Measurements from ENCODE around the gene NOL3. TPM values are rescaled to one million over a fixed set of nuclear protein-coding genes. Genes with fewer than 3 reads are reported as not detected.

NOL3 gene
- total RNA-seq, 1 experiment from 2014 or later = 8.5 TPM

DNA sequence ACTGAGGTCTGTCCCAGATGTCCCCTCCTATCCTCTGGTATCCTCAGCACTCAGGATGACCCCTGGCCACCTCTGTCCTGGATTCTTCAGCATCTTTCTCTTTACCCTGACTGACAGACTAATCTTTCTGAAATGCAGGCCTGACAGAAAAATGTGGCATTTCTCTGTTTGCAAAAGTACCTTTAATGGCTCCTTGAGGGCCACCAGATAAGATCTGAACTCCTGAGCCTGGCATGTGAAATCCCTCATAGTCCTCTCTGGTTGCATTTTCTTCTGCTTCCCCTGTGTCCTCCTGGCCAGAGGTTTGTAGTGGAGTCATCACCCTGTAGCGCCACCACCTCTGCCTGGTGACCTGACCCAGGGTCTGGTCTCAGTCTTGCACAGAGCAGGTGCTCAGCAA, 26.5 kb downstream of the NOL3 start:
- TF ChIP-seq, protein P1, sequence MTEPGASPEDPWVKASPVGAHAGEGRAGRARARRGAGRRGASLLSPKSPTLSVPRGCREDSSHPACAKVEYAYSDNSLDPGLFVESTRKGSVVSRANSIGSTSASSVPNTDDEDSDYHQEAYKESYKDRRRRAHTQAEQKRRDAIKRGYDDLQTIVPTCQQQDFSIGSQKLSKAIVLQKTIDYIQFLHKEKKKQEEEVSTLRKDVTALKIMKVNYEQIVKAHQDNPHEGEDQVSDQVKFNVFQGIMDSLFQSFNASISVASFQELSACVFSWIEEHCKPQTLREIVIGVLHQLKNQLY (CRISPR knock-in tag; IDR thresholded peaks at IDR 0.05) = no peak
- TF ChIP-seq JUN (CRISPR knock-in tag; IDR thresholded peaks at IDR 0.05) (no peak), HMGA2 (CRISPR knock-in tag; IDR thresholded peaks at IDR 0.05) (no peak), NFATC4 (CRISPR knock-in tag; IDR thresholded peaks at IDR 0.05) (no peak), ZNF121 (CRISPR knock-in tag; IDR thresholded peaks at IDR 0.05) (no peak), ZNF232 (CRISPR knock-in tag; IDR thresholded peaks at IDR 0.05) (no peak), RORB (CRISPR knock-in tag; IDR thresholded peaks at IDR 0.05) (no peak), SOX15 (CRISPR knock-in tag; IDR thresholded peaks at IDR 0.05) (no peak), NFE2L1 (CRISPR knock-in tag; IDR thresholded peaks at IDR 0.05) (no peak)
- TF ChIP-seq, protein P2, sequence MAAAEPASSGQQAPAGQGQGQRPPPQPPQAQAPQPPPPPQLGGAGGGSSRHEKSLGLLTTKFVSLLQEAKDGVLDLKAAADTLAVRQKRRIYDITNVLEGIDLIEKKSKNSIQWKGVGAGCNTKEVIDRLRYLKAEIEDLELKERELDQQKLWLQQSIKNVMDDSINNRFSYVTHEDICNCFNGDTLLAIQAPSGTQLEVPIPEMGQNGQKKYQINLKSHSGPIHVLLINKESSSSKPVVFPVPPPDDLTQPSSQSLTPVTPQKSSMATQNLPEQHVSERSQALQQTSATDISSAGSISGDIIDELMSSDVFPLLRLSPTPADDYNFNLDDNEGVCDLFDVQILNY (CRISPR knock-in tag; IDR thresholded peaks at IDR 0.05) = no peak
- TF ChIP-seq, protein P3, sequence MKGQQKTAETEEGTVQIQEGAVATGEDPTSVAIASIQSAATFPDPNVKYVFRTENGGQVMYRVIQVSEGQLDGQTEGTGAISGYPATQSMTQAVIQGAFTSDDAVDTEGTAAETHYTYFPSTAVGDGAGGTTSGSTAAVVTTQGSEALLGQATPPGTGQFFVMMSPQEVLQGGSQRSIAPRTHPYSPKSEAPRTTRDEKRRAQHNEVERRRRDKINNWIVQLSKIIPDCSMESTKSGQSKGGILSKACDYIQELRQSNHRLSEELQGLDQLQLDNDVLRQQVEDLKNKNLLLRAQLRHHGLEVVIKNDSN (CRISPR knock-in tag; IDR thresholded peaks at IDR 0.05) = no peak
- TF ChIP-seq, protein P4, sequence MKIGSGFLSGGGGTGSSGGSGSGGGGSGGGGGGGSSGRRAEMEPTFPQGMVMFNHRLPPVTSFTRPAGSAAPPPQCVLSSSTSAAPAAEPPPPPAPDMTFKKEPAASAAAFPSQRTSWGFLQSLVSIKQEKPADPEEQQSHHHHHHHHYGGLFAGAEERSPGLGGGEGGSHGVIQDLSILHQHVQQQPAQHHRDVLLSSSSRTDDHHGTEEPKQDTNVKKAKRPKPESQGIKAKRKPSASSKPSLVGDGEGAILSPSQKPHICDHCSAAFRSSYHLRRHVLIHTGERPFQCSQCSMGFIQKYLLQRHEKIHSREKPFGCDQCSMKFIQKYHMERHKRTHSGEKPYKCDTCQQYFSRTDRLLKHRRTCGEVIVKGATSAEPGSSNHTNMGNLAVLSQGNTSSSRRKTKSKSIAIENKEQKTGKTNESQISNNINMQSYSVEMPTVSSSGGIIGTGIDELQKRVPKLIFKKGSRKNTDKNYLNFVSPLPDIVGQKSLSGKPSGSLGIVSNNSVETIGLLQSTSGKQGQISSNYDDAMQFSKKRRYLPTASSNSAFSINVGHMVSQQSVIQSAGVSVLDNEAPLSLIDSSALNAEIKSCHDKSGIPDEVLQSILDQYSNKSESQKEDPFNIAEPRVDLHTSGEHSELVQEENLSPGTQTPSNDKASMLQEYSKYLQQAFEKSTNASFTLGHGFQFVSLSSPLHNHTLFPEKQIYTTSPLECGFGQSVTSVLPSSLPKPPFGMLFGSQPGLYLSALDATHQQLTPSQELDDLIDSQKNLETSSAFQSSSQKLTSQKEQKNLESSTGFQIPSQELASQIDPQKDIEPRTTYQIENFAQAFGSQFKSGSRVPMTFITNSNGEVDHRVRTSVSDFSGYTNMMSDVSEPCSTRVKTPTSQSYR (CRISPR knock-in tag; IDR thresholded peaks at IDR 0.05) = no peak
- TF ChIP-seq, protein P5, sequence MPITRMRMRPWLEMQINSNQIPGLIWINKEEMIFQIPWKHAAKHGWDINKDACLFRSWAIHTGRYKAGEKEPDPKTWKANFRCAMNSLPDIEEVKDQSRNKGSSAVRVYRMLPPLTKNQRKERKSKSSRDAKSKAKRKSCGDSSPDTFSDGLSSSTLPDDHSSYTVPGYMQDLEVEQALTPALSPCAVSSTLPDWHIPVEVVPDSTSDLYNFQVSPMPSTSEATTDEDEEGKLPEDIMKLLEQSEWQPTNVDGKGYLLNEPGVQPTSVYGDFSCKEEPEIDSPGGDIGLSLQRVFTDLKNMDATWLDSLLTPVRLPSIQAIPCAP (CRISPR knock-in tag; IDR thresholded peaks at IDR 0.05) = no peak
- TF ChIP-seq, protein P6, sequence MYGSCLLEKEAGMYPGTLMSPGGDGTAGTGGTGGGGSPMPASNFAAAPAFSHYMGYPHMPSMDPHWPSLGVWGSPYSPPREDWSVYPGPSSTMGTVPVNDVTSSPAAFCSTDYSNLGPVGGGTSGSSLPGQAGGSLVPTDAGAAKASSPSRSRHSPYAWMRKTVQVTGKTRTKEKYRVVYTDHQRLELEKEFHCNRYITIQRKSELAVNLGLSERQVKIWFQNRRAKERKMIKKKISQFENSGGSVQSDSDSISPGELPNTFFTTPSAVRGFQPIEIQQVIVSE (CRISPR knock-in tag; IDR thresholded peaks at IDR 0.05; ENCODE audit: borderline replicate concordance) = no peak
- Mint-ChIP-seq H3K36me3 (peaks cover 38% of the 10 kb centered on the region), H3K4me3 (no peak overlapping the region), H3K9me3 (no peaks in the 10 kb centered on the region), H3K4me1 (peaks cover 20% of the 10 kb centered on the region), H3K27me3 (ENCODE audit: low read depth) (no peaks in the 10 kb centered on the region), H3K27ac (no peak overlapping the region)
- ATAC-seq (no peak), DNase-seq (ENCODE audit: low spot score) (no peak)
- ChIA-PET CTCF (interaction anchor here (1.4 to 3.9 kb wide), 9 partner anchors 12 to 179 kb away, joined by 3 to 65 read pairs (median 41); partner anchors contain the start of genes FHOD1, NOL3 and TMEM208), POLR2A (no interaction called here)

DNA sequence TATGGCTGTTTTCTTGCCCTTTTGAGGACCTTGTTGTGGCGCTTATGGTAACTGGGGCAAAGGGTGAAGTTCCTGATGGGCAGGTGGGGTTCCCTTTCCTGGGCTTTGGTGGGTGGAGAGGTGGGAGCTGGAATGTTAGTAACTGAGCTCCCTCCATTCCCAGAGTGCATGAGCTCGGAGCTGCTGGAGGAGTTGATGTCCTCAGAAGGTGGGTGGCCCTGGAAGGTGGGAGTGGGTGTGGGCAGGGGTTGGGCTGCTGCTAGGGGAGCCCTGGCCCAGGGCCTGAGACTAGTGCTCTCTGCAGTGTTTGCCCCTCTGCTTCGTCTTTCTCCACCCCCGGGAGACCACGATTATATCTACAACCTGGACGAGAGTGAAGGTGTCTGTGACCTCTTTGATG, 27.4 kb downstream of the NOL3 start:
- H3K27ac Mint-ChIP-seq = no peak overlapping the region
- H3K36me3 Mint-ChIP-seq = peaks cover 35% of the 10 kb centered on the region
- ATAC-seq (no peak), DNase-seq (ENCODE audit: low spot score) (no peak)
- peaks cover 16% of the 10 kb centered on the region for H3K4me1 Mint-ChIP-seq
- no peaks in the 10 kb centered on the region for H3K9me3 Mint-ChIP-seq
- no peak overlapping the region for H3K4me3 Mint-ChIP-seq
- TF ChIP-seq, protein P7, sequence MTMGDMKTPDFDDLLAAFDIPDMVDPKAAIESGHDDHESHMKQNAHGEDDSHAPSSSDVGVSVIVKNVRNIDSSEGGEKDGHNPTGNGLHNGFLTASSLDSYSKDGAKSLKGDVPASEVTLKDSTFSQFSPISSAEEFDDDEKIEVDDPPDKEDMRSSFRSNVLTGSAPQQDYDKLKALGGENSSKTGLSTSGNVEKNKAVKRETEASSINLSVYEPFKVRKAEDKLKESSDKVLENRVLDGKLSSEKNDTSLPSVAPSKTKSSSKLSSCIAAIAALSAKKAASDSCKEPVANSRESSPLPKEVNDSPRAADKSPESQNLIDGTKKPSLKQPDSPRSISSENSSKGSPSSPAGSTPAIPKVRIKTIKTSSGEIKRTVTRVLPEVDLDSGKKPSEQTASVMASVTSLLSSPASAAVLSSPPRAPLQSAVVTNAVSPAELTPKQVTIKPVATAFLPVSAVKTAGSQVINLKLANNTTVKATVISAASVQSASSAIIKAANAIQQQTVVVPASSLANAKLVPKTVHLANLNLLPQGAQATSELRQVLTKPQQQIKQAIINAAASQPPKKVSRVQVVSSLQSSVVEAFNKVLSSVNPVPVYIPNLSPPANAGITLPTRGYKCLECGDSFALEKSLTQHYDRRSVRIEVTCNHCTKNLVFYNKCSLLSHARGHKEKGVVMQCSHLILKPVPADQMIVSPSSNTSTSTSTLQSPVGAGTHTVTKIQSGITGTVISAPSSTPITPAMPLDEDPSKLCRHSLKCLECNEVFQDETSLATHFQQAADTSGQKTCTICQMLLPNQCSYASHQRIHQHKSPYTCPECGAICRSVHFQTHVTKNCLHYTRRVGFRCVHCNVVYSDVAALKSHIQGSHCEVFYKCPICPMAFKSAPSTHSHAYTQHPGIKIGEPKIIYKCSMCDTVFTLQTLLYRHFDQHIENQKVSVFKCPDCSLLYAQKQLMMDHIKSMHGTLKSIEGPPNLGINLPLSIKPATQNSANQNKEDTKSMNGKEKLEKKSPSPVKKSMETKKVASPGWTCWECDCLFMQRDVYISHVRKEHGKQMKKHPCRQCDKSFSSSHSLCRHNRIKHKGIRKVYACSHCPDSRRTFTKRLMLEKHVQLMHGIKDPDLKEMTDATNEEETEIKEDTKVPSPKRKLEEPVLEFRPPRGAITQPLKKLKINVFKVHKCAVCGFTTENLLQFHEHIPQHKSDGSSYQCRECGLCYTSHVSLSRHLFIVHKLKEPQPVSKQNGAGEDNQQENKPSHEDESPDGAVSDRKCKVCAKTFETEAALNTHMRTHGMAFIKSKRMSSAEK (CRISPR knock-in tag; IDR thresholded peaks at IDR 0.05; ENCODE audit: borderline replicate concordance) = no peak
- TF ChIP-seq HMGA2 (CRISPR knock-in tag; IDR thresholded peaks at IDR 0.05) = no peak
- TF ChIP-seq, protein P4 (CRISPR knock-in tag; IDR thresholded peaks at IDR 0.05) = no peak
- POLR2A ChIA-PET = interaction anchor here (0.7 kb wide), 2 partner anchors 29 kb away, joined by 3 read pairs; partner anchors contain the start of gene TMEM208
- CTCF ChIA-PET = interaction anchor here (0.7 to 3.9 kb wide), 40 partner anchors 11 to 269 kb away, joined by 3 to 65 read pairs (median 5); partner anchors contain the start of genes B3GNT9, CES3, FBXL8 and FHOD1
- H3K27me3 Mint-ChIP-seq (ENCODE audit: low read depth) = no peaks in the 10 kb centered on the region
